ENCODE results near the gene EXOSC1.

Gene EXOSC1

GRCh38 chr10:97485647-97486281 is 40.0 kb upstream of the EXOSC1 start:
- no peak overlapping the region for H2AFZ ChIP-seq
- no peaks in the 10 kb centered on the region for H3K9me3 ChIP-seq (ENCODE audit: control insufficient read depth, low read length)
- no peak overlapping the region for H3K4me2 ChIP-seq (ENCODE audit: low read length)
- peaks cover 45% of the 10 kb centered on the region for H3K79me2 ChIP-seq
- H3K9ac ChIP-seq: no peak overlapping the region
- no peaks in the 10 kb centered on the region for H3K36me3 ChIP-seq (ENCODE audit: control insufficient read depth, insufficient read depth, low read length)
- no peak overlapping the region for H3K4me3 ChIP-seq (ENCODE audit: low read depth, low read length)
- no peak for TF ChIP-seq CTCF (IDR thresholded peaks at IDR 0.05)
- no peaks in the 10 kb centered on the region for H3K27me3 ChIP-seq (ENCODE audit: control insufficient read depth, insufficient read depth, low read length)
- H3K27ac ChIP-seq: no peak overlapping the region
- H3K4me1 ChIP-seq: no peaks in the 10 kb centered on the region

- Histone ChIP-seq H3K79me2 (peaks cover 31% of the 10 kb centered on the region), H3K36me3 (ENCODE audit: control insufficient read depth, insufficient read depth, low read length) (no peaks in the 10 kb centered on the region), H3K4me1 (no peaks in the 10 kb centered on the region), H3K4me2 (ENCODE audit: low read length) (no peak overlapping the region), H3K4me3 (ENCODE audit: low read depth, low read length) (no peak overlapping the region), H3K9ac (no peak overlapping the region), H3K27ac (no peak overlapping the region), H3K9me3 (ENCODE audit: control insufficient read depth, low read length) (no peaks in the 10 kb centered on the region), H2AFZ (no peak overlapping the region), H3K27me3 (ENCODE audit: control insufficient read depth, insufficient read depth, low read length) (no peaks in the 10 kb centered on the region)
- TF ChIP-seq CTCF (IDR thresholded peaks at IDR 0.05): no peak
Observed at GRCh38 chr10:97483921-97484320, 38.1 kb upstream of the EXOSC1 start.

GRCh38 chr10:97483506-97483905 is 37.7 kb upstream of the EXOSC1 start:
- peaks cover 29% of the 10 kb centered on the region for H3K79me2 ChIP-seq
- no peak overlapping the region for H3K4me2 ChIP-seq (ENCODE audit: low read length)
- H3K27me3 ChIP-seq (ENCODE audit: control insufficient read depth, insufficient read depth, low read length): no peaks in the 10 kb centered on the region
- H3K9me3 ChIP-seq (ENCODE audit: control insufficient read depth, low read length): no peaks in the 10 kb centered on the region
- H3K36me3 ChIP-seq (ENCODE audit: control insufficient read depth, insufficient read depth, low read length): no peaks in the 10 kb centered on the region
- no peaks in the 10 kb centered on the region for H3K4me1 ChIP-seq
- no peak for TF ChIP-seq CTCF (IDR thresholded peaks at IDR 0.05)
- H2AFZ ChIP-seq: no peak overlapping the region
- no peak overlapping the region for H3K27ac ChIP-seq
- H3K4me3 ChIP-seq (ENCODE audit: low read depth, low read length): no peak overlapping the region
- no peak overlapping the region for H3K9ac ChIP-seq

GRCh38 chr10:97482381-97482780 is 36.6 kb upstream of the EXOSC1 start:
- H3K27ac ChIP-seq: no peak overlapping the region
- H3K79me2 ChIP-seq: peaks cover 25% of the 10 kb centered on the region
- no peak overlapping the region for H2AFZ ChIP-seq
- H3K36me3 ChIP-seq (ENCODE audit: control insufficient read depth, insufficient read depth, low read length): no peaks in the 10 kb centered on the region
- H3K9me3 ChIP-seq (ENCODE audit: control insufficient read depth, low read length): no peaks in the 10 kb centered on the region
- no peaks in the 10 kb centered on the region for H3K27me3 ChIP-seq (ENCODE audit: control insufficient read depth, insufficient read depth, low read length)
- H3K4me3 ChIP-seq (ENCODE audit: low read depth, low read length): no peak overlapping the region
- H3K9ac ChIP-seq: no peak overlapping the region
- H3K4me1 ChIP-seq: no peaks in the 10 kb centered on the region
- H3K4me2 ChIP-seq (ENCODE audit: low read length): no peak overlapping the region
- TF ChIP-seq CTCF (IDR thresholded peaks at IDR 0.05): no peak

GRCh38 chr10:97481071-97481470 is 35.3 kb upstream of the EXOSC1 start:
- TF ChIP-seq CTCF (IDR thresholded peaks at IDR 0.05): no peak
- Histone ChIP-seq H3K9me3 (ENCODE audit: control insufficient read depth, low read length) (no peaks in the 10 kb centered on the region), H3K27me3 (ENCODE audit: control insufficient read depth, insufficient read depth, low read length) (no peaks in the 10 kb centered on the region), H2AFZ (no peak overlapping the region), H3K79me2 (peaks cover 22% of the 10 kb centered on the region), H3K36me3 (ENCODE audit: control insufficient read depth, insufficient read depth, low read length) (no peaks in the 10 kb centered on the region), H3K9ac (no peak overlapping the region), H3K27ac (no peak overlapping the region), H3K4me3 (ENCODE audit: low read depth, low read length) (no peak overlapping the region), H3K4me1 (no peaks in the 10 kb centered on the region), H3K4me2 (ENCODE audit: low read length) (no peak overlapping the region)

Measured in parathyroid adenoma (tissue), 2 donors.